ENCODE data around the gene ARMH1.
A peak's percentile ranks its signal among the peaks of the same experiment; 100 is the strongest.

ARMH1 gene

GRCh38 chr1:44677201-44677766 lies 2.8 kb downstream of the ARMH1 start:
- DNase-seq (ENCODE audit: low spot score): no peak
- in situ Hi-C loops (cut with MboI; ENCODE audit: low pct_unique_long_range_greater_than_20kb, low sequenced_read_pairs, unreplicated experiment): no loop called here
- TF ChIP-seq CTCF (IDR thresholded peaks at IDR 0.05; ENCODE audit: extremely low read depth, insufficient read depth, missing control alignments): peak; percentile 50

DNA sequence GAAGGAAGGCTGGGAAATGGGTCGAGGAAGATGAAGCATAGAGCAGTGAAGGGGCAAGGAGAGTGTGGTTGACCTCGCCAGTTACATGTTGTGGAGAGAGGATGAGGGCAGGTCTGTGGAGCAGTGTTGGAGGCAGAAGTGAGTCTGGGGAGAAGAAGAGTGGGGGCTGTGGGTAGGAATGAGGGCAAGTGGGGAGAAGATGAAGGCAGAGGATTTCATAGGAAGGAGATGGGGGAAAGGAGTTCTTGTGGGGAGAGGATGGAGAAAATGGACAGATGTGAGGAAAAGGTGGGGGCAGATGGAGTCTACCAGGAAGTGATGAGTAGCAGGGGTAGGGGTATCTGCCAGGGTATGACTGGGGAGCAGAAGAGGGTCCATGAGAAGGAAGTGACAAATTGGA lies 3.6 kb downstream of the ARMH1 start:
- TF ChIP-seq CTCF (IDR thresholded peaks at IDR 0.05; ENCODE audit: extremely low read depth, insufficient read depth, missing control alignments): no peak
- no peak for DNase-seq (ENCODE audit: low spot score)
- in situ Hi-C loops (cut with MboI; ENCODE audit: low pct_unique_long_range_greater_than_20kb, low sequenced_read_pairs, unreplicated experiment): no loop called here

DNA sequence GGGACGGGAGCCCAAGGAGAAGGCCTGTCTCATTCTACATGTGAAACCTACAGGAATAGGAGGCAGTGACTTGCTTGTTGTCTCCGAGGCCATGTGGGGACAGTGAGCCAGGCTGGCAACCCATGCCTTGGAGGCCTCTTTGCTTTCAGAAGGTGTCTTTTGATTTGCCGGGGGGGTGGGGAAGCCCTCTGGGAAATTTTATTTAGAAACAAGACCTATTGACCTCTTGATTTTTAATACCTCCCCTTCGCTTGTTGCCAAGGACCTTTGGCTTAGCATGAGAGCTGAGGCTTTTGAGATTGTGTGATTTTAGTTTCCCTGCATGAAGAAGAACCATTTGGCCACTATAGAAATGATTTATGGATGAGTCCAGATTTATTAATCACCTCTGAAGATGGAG lies 4.1 kb downstream of the ARMH1 start:
- no peak for DNase-seq (ENCODE audit: low spot score)
- in situ Hi-C loops (cut with MboI; ENCODE audit: low pct_unique_long_range_greater_than_20kb, low sequenced_read_pairs, unreplicated experiment): no loop called here
- TF ChIP-seq CTCF (IDR thresholded peaks at IDR 0.05; ENCODE audit: extremely low read depth, insufficient read depth, missing control alignments): no peak

GRCh38 chr1:44679468-44679867 lies 5.0 kb downstream of the ARMH1 start:
- in situ Hi-C loops (cut with MboI; ENCODE audit: low pct_unique_long_range_greater_than_20kb, low sequenced_read_pairs, unreplicated experiment): no loop called here
- TF ChIP-seq CTCF (IDR thresholded peaks at IDR 0.05; ENCODE audit: extremely low read depth, insufficient read depth, missing control alignments): no peak
- DNase-seq (ENCODE audit: low spot score): no peak

GRCh38 chr1:44681905-44682882 lies 7.7 kb downstream of the ARMH1 start:
- no peak for DNase-seq (ENCODE audit: low spot score)
- TF ChIP-seq CTCF (IDR thresholded peaks at IDR 0.05; ENCODE audit: extremely low read depth, insufficient read depth, missing control alignments): no peak
- in situ Hi-C loops (cut with MboI; ENCODE audit: low pct_unique_long_range_greater_than_20kb, low sequenced_read_pairs, unreplicated experiment): no loop called here

- no peak for TF ChIP-seq CTCF (IDR thresholded peaks at IDR 0.05; ENCODE audit: extremely low read depth, insufficient read depth, missing control alignments)
- no peak for DNase-seq (ENCODE audit: low spot score)
- in situ Hi-C loops (cut with MboI; ENCODE audit: low pct_unique_long_range_greater_than_20kb, low sequenced_read_pairs, unreplicated experiment): no loop called here
These were observed 8.4 kb downstream of the ARMH1 start for GRCh38 chr1:44682883-44683265.

Data from GM13977 (cell line).